GM21515 (cell line): ENCODE results near the gene HPDL.
"Not testable (repeated sequence)": the region's sequence is repeated elsewhere in the genome, so short reads cannot be mapped to it uniquely, and the experiment has no call there.

Experiments
- ATAC-seq: cut with Tn5 transposase; IDR thresholded peaks from one replicate; pipeline ENCODE4 v1.9.1; 2021; ENCODE audit not compliant: unreplicated experiment

The HPDL gene

DNA sequence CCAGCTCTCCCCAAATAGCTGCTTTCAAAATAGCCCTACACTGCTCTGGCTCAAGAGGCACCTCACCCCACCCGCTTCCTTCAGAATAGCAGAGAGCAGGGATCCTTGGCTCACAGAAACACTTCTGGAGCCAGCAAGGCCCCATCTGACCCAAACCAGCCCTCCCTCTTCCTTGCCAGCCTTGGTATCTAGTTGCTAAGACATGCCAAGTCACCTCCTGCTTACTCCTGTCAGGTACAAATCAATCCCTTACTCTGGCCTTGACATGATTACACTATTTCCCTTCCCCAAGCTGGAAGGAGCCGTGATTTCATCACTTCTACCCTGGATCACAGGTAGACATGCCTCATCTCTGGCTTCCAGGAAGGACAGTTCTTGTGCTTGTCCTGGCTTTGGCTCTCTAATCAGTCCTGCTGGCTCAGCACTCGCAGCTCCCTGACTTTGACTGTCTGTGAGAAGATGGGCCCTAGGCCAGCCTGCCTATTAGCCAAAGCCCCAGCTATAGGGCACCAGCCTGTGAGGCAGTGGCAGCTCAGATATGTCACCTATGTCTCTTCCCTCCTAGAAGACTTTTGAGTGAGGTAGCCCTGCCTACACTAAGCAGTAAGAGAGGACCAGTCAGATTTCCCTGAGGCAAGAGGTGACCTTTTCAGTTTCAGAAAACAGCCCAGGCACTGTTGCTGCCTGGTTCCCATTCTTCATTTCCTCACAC is 22.4 kb downstream of the HPDL start:
- ATAC-seq: no peak

- no peak for ATAC-seq
Observed at GRCh38 chr1:45351508-45351907, 24.8 kb downstream of the HPDL start.

GRCh38 chr1:45353685-45354084 is 27.0 kb downstream of the HPDL start:
- no peak for ATAC-seq

- no peak for ATAC-seq
Observed at GRCh38 chr1:45354838-45355237, 28.1 kb downstream of the HPDL start.

- no peak for ATAC-seq
Observed at GRCh38 chr1:45355683-45356082, 29.0 kb downstream of the HPDL start.

DNA sequence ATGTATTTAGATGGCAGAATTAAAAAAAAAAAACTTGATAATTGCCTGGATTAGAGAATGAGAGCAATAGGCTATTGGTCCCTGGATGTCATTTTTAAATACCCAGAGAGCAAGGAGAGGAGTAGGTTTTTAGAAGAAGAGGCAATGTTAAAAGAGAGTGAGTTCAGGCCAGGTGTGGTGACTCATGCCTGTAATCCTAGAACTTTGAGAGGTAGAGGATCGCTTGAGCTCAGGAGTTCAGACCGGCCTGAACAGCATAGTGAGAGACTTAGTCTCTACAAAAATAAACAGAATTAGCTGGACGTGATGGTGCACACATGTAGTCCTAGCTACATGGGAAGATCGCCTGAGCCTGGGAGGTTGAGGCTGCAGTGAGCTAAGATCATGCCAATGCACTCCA is 29.5 kb downstream of the HPDL start:
- ATAC-seq: no peak

- ATAC-seq: no peak
Observed at GRCh38 chr1:45359882-45360513, 33.3 kb downstream of the HPDL start.

GRCh38 chr1:45360981-45361380 is 34.3 kb downstream of the HPDL start:
- not testable (repeated sequence) for ATAC-seq

- ATAC-seq: no peak
Observed at GRCh38 chr1:45364294-45364693, 37.6 kb downstream of the HPDL start.

GRCh38 chr1:45365051-45365450 is 38.4 kb downstream of the HPDL start:
- ATAC-seq: peak; percentile 72

DNA sequence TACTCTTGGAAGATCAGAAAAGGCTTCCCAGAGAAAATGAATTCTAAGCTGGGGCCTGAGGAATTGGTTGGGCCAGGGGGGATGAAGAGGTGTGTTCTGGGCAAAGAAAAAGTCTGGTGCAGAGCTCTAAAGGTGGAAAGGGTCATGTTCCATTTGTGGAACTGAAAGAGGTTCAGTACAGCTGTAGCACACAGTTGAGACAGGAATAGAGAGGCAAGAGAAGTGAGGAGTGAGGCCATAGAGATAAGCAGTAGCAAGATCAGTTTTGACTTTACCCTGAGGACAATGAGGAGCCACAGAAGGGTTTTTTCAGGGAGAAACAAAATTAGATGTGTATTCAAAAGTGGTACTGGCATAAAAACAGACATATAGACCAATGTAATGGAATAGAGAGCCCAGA is 43.9 kb downstream of the HPDL start:
- ATAC-seq: peak; percentile 74

DNA sequence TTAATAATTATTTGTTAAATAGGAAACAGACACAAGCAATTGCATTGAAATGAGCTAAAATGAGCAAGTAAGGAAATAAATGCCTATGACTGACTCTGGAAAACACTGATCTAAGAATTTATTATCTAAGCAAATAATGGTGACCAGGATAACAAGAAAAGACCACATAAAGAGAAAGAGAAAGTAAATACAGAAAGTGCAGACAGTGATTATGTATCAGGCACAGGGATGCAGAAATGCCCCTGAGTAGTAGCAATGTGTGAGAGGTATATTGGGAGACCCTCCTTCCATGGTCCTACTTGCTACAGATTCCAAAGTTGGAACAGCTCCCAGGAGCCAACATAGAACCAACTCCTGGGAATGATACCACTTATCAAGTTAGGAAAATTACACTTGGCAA is 46.9 kb downstream of the HPDL start:
- no peak for ATAC-seq

GRCh38 chr1:45375104-45376090 is 48.7 kb downstream of the HPDL start:
- no peak for ATAC-seq

DNA sequence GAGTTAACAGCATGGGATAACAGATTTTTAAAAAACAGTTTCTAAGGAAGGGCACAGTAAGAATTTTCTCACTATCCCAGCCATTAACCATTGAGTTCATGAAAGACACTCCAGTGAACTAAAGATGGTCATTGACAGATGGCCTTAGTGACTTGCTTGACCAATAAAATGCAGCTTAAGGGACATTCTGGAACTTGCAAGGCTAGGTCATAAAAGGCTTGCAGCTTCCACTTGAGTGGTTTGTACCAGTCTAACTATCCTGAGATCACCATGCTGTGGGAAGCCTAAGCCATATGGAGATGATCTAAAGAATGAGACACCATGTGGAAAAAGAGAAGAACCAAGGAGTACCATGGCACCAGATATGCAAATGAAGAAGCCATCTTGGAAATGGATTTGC is 51.5 kb downstream of the HPDL start:
- no peak for ATAC-seq
